Lung (tissue), 16 donors: ENCODE data around the gene SPATA4. TPM values are rescaled to one million over a fixed set of nuclear protein-coding genes. Genes with fewer than 3 reads are reported as not detected.

Source experiments
- ATAC-seq: fragments of 200-7000 bp; cut with Tn5 transposase; one replicate; pipeline ENCODE4 v1.9.1; 2020; ENCODE audit warnings: moderate number of reproducible peaks; ENCODE audit not compliant: insufficient read depth, low FRiP score
- DNase-seq, 3 donors: peaks; one replicate each; pipeline ENCODE4 v3.0.0-alpha.2; 2013 to 2017
- H3K27ac ChIP-seq, 2 donors: one replicate each; pipeline ENCODE4 v1.5.1; 2013; ENCODE audit warnings: mild to moderate bottlenecking in 2 of 2, moderate library complexity in 2 of 2, control low read depth in 1 of 2, inconsistent platforms in 1 of 2, low read depth in 1 of 2, low read length in 1 of 2
- H3K27me3 ChIP-seq, 3 donors: one replicate each; pipeline ENCODE4 v1.5.1; 2013; ENCODE audit warnings: low read length in 2 of 3; ENCODE audit not compliant: control insufficient read depth in 3 of 3, insufficient read depth in 3 of 3
- H3K36me3 ChIP-seq, 4 donors: one replicate each; pipeline ENCODE4 v1.5.1; 2013; ENCODE audit warnings: low read length in 4 of 4, mild to moderate bottlenecking in 1 of 4, moderate library complexity in 1 of 4; ENCODE audit not compliant: control insufficient read depth in 4 of 4, insufficient read depth in 4 of 4
- H3K4me1 ChIP-seq, 5 donors: one replicate each; pipeline ENCODE4 v1.5.1; 2013; ENCODE audit warnings: low read length in 5 of 5, mild to moderate bottlenecking in 2 of 5, moderate library complexity in 1 of 5; ENCODE audit not compliant: control insufficient read depth in 5 of 5, insufficient read depth in 5 of 5
- H3K4me3 ChIP-seq: one replicate; pipeline ENCODE4 v1.5.1; 2013; ENCODE audit warnings: mild to moderate bottlenecking, control low read depth, moderate library complexity
- H3K9ac ChIP-seq, 2 donors: one replicate each; pipeline ENCODE4 v1.5.1; 2013; ENCODE audit warnings: low read length in 2 of 2, control low read depth in 1 of 2; ENCODE audit not compliant: insufficient read depth in 1 of 2
- H3K9me3 ChIP-seq, 4 donors: one replicate each; pipeline ENCODE4 v1.5.1; 2013; ENCODE audit warnings: low read length in 3 of 4, mild to moderate bottlenecking in 1 of 4, moderate library complexity in 1 of 4; ENCODE audit not compliant: control insufficient read depth in 4 of 4, insufficient read depth in 3 of 4
- CTCF ChIP-seq: IDR thresholded peaks from 2 replicates; pipeline ENCODE4 v1.5.1; 2012; ENCODE audit warnings: mild to moderate bottlenecking; ENCODE audit errors: control extremely low read depth, extremely low read depth
- WGBS, 2 donors: extraction: QIAGEN DNeasy Blood & Tissue Kit; methylation state at CpG; one replicate each; pipeline ENCODE4 v1.1.7; 2013; 5-methylcytosine and 5-hydroxymethylcytosine counted together
- long read RNA-seq, 5 donors: transcript quantifications; one replicate each; lab custom pipeline, GENCODE V29; 2026
- polyA plus RNA-seq, 2 donors: library from polyadenylated mRNA; stranded (reverse); fragments of 200-250 nt; gene quantifications; one replicate each; pipeline ENCODE4 v1.2.1, GENCODE V29; 2013
- total RNA-seq, 2 donors: library from RNA; depleted of rRNA in 1 of 2; stranded (reverse); fragments of >200 nt in 1 of 2; gene quantifications; one replicate each; pipeline ENCODE4 v1.2.1, GENCODE V29; 2014 to 2021
- donor health status: control.
- donor health status: control.
- donor health status: Bipolar disorder and iron deficiency.
- donor health status: healthy.
- donor health status: DM: yes; HTN: yes; CAD: no.

Gene SPATA4
- total RNA-seq: 1 to 10 TPM; 3.0 to 4.1 TPM
- polyA plus RNA-seq: 1 to 10 TPM; 1.1 to 1.4 TPM
- long read RNA-seq, donor 1: 0 reads
- long read RNA-seq, donor 2, partial matches to known transcripts: 0 of 1 reads
- long read RNA-seq, donor 2, other reads (novel, unspliced or antisense): 0 of 1 reads
- long read RNA-seq, donor 3: 0 reads
- long read RNA-seq, donor 4: 0 reads
- long read RNA-seq, donor 5: 0 reads

- ATAC-seq (peak; percentile 99), DNase-seq (peak; percentile 94 to 97 (median 94))
- TF ChIP-seq CTCF: no peak
- WGBS, 2 donors: 1% methylated on average over 40 to 45 of the region's 45 CpGs
- H3K27ac ChIP-seq: peak within 1 kb of the TSS; percentile 74 to 79
- no peaks in the 10 kb centered on the region for H3K36me3 ChIP-seq
- H3K4me1 ChIP-seq: peaks cover 0 to 5% (median 0%) of the 10 kb centered on the region in 5 donors
- H3K9me3 ChIP-seq: peaks cover 0 to 2% (median 0%) of the 10 kb centered on the region in 4 donors
- H3K27me3 ChIP-seq: peaks cover 0 to 2% (median 0%) of the 10 kb centered on the region in 3 donors
- H3K4me3 ChIP-seq: peak within 1 kb of the TSS; percentile 51
- peak within 1 kb of the TSS in 1 of 2 donors; percentile 85 for H3K9ac ChIP-seq
Observed at GRCh38 chr4:176195184-176195978, at the start of gene SPATA4. SPATA4 (minus strand) TSS chr4:176195585; CDS start chr4:176195562, 23 bp downstream.

GRCh38 chr4:176242764-176243347 is 47.5 kb upstream of the SPATA4 start:
- Histone ChIP-seq H3K4me1 (peaks cover 0 to 4% (median 0%) of the 10 kb centered on the region in 5 donors), H3K9me3 (no peaks in the 10 kb centered on the region), H3K27me3 (no peaks in the 10 kb centered on the region), H3K4me3 (no peak overlapping the region), H3K9ac (no peak overlapping the region), H3K27ac (no peak overlapping the region), H3K36me3 (no peaks in the 10 kb centered on the region)
- no peak for DNase-seq
- no peak for TF ChIP-seq CTCF
- ATAC-seq: no peak
- WGBS, 2 donors: 88 to 95% methylated on average over 1 of the region's 1 CpG

GRCh38 chr4:176241703-176242102 is 46.3 kb upstream of the SPATA4 start:
- H3K4me3 ChIP-seq: no peak overlapping the region
- no peak for DNase-seq
- H3K36me3 ChIP-seq: no peaks in the 10 kb centered on the region
- peaks cover 0 to 7% (median 0%) of the 10 kb centered on the region in 5 donors for H3K4me1 ChIP-seq
- no peak overlapping the region for H3K9ac ChIP-seq
- H3K27me3 ChIP-seq: no peaks in the 10 kb centered on the region
- WGBS, 2 donors: 89 to 94% methylated on average over 8 of the region's 8 CpGs
- no peaks in the 10 kb centered on the region for H3K9me3 ChIP-seq
- no peak for TF ChIP-seq CTCF
- H3K27ac ChIP-seq: no peak overlapping the region
- ATAC-seq: no peak
